ENCODE measurements around the gene PFN4.

GRCh38 chr2:24162494-24162893, 39.4 kb upstream of the PFN4 start:
- no peak for TF ChIP-seq POLR2A (IDR thresholded peaks at IDR 0.05)
- TF ChIP-seq EP300 (IDR thresholded peaks at IDR 0.05), result no peak
- TF ChIP-seq, protein P1, sequence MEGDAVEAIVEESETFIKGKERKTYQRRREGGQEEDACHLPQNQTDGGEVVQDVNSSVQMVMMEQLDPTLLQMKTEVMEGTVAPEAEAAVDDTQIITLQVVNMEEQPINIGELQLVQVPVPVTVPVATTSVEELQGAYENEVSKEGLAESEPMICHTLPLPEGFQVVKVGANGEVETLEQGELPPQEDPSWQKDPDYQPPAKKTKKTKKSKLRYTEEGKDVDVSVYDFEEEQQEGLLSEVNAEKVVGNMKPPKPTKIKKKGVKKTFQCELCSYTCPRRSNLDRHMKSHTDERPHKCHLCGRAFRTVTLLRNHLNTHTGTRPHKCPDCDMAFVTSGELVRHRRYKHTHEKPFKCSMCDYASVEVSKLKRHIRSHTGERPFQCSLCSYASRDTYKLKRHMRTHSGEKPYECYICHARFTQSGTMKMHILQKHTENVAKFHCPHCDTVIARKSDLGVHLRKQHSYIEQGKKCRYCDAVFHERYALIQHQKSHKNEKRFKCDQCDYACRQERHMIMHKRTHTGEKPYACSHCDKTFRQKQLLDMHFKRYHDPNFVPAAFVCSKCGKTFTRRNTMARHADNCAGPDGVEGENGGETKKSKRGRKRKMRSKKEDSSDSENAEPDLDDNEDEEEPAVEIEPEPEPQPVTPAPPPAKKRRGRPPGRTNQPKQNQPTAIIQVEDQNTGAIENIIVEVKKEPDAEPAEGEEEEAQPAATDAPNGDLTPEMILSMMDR (IDR thresholded peaks at IDR 0.05), result no peak
